Measurements from ENCODE around the gene RPL28.
"Not testable (repeated sequence)": the region's sequence is repeated elsewhere in the genome, so short reads cannot be mapped to it uniquely, and the experiment has no call there.

Gene RPL28

DNA sequence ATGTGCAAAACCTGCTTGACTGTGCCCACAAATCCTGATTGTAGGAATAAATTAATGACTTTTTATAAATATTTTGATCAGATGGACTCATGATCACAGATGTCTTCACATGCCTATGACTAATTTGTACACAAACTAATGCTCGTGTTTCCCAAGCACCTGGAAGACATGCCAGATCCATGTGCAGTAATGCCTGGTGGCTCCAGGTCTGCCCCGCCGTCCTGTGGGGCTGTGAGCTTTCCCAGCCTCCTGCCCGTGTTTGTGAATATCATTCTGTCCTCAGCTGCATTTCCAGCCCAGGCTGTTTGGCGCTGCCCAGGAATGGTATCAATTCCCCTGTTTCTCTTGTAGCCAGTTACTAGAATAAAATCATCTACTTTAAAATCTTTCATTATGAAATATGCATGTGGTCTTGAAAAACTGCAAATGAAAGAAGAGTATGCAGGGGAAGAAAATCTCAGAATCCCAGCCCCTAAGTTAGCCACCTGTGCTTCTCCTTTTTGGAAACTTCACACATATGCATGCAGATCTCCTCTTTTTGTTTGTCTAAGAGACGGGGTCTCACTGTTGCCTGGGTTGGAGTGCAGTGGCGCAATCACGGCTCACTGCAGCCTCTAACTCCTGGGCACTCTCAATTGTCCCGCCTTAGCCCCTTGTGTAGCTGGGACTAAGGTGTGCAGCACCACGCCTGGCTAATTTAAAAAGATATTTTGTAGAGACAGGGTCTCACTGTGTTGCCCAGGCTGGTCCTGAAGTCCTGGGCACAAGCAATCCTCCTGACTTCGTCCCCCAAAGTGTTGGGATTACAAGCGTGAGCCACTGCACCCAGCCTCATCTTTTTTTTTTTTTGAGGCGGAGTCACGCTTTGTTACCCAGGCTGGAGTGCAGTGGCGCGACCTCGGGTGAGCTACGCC is 6.2 kb downstream of the RPL28 start:
- DNase-seq (ENCODE audit: low read depth, low spot score), result no peak

DNA sequence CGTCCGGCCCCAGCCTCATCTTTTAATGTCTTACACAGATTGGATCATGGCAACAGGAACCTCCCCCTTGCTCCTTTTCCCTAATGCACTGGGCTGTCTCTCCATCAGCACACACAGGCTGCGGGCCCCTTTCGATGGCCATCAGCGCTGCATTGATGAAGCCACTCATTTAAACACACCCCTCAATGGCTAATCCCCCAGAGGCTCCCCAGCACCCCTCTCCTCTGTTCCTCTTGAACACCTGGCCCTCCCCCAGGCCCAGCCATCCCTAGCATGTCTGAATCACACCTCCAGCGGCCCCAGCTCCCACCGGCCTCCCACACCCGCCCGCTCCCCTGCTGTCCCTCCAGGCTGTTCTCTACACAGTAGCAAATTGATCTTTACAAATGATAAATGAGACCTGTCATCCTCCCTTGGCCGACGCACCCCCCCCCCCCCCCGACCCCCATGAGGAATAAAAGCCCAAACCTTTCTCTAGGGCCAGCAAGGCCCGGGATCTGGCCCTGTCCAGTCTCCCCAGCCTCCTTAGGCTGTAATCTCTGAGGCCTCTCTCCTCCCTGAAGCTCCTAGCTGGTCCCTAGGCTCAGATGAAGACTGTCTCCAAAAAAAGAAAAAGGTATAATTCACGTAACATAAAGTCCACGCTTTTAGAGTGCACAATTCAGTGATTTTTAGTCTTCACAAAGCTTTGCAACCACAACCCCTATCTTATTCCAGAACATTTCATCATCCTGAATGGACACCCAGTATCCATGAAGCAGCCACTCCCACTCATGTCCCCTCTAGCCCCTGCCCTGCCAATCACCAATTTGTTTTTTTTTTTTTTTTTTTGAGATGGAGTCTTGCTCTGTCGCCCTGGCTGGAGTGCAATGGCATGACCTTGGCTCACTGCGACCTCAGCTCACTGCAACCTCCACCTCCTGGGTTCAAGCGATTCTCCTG is 7.4 kb downstream of the RPL28 start:
- DNase-seq (ENCODE audit: low read depth, low spot score), result no peak

DNA sequence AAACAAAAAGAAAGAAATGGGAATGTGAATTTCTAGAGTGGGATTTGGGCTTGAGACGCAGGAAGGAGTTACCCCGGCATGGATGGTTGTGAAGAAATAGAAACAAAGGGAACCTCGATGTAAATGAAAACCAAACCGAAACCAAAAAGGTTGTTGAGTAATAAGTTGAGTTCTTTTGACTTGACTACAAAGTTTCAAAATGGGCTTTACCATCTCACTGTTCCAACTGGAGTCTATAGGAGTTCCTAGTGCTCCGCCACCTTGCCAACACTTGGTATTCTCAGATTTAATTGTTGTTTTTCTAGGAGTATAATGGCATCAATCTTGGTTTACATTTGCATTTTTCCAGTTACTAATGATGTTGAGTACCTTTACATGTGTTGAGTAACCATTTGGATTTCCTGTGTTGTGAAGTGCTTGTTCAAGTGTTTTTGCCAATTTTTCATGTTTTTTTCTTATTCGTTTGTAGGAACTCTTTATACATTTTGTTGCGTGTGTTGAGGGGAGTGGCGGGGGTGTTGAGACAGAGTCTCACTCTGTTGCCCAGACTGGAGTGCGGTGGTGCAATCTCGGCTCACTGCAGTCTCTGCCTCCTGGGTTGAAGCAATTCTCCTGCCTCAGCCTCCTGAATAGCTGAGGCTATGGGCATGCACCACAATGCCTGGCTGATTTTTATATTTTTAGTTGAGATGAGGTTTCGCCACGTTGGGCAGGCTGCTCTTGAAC is 12.6 kb downstream of the RPL28 start:
- no peak for DNase-seq (ENCODE audit: low read depth, low spot score)

DNA sequence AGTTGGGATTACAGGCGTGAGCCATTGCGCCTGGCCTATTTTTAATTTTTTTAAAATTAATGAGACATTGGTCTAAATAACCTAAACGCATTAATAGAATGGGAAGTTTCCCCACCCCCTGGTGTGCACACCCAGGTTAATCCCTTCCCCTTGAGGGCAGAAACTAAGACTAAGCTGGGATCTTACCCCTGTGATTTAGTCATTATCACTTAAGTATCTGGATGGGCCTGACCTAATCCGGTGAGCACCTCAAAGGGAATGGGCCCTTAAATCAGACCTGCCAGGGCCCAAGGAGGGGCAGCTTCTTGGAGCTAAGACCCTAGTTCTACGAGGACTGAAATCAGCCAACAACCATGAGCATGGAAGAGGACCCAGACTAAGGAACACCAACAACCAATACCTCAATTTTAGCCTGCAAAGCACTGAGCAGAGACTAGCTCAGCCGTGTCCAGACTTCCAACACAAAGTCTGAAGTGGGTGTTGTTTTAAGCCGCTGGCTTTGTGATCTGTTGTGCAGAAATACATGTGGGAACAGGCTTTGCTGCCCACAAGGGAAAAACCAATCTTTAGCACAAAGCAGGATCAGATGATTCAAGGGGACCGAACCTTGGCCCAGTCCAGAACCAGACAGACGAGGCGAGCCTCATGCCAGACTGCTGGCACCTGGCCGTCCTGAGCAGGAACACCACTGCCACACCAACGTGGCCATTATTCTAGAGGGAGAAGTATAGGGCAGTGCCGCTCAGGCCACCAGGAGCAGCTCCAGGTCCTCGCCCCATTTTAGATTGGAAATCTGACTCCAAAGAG is 14.8 kb downstream of the RPL28 start:
- no peak for DNase-seq (ENCODE audit: low read depth, low spot score)

DNA sequence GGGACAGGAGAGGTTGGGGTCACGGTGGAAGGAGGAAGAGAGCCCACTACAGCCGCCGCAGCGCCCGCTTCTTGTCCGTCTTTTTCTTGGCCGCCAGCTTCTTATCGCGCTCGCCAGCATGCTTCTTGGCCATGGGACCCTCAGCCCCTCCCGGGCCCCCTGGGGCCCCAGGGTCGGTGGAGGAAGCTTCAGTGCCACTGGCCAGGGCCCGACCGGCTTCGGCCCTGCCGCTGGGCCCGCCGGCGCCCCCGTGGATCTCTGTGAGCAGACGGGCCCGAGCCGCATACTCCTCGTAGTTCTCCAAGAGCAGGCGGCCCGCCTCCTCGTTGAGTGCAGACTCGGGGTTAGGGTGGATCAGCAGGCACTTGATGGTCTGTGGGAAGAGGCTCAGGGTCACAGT is 15.7 kb downstream of the RPL28 start:
- DNase-seq (ENCODE audit: low read depth, low spot score), result not testable (repeated sequence)

DNA sequence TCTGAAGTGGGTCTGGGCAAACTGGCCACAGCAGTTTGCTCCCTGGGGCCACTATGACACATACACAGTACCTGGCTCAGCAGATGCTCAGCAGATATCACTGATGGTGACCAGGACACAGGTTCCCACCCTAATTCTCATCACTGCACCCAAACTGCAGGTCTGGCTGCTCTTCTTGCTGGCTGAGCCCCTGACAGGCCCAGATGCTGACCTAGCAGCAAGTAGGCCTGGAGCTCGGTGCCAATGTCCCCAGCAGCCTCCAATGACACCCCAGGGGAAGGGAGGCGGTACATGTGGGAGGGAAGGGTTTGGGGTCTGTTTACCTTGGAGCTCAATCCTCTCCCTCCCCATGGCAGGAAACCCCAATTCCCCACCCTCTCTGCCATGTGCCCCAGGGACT is 16.8 kb downstream of the RPL28 start:
- DNase-seq (ENCODE audit: low read depth, low spot score), result no peak

DNA sequence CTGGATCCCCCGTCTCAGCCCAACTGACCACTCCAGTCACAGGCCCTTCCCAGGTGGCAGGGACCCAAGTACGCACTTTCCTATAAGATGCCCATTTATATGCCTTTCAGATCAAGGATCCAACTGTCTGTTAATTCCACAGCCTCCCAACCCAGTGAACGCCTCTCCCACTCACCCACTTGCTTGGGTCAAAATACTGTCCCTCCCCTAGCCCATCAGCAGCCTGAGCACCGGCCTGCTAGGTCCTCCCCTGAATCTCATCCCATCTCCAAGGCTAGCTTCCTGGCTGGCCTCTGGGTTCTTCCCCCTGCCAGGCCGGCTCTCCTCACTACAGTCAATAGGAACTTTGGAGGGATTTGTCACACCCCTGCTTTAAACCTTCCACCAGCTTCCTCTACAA is 19.9 kb downstream of the RPL28 start:
- no peak for DNase-seq (ENCODE audit: low read depth, low spot score)

DNA sequence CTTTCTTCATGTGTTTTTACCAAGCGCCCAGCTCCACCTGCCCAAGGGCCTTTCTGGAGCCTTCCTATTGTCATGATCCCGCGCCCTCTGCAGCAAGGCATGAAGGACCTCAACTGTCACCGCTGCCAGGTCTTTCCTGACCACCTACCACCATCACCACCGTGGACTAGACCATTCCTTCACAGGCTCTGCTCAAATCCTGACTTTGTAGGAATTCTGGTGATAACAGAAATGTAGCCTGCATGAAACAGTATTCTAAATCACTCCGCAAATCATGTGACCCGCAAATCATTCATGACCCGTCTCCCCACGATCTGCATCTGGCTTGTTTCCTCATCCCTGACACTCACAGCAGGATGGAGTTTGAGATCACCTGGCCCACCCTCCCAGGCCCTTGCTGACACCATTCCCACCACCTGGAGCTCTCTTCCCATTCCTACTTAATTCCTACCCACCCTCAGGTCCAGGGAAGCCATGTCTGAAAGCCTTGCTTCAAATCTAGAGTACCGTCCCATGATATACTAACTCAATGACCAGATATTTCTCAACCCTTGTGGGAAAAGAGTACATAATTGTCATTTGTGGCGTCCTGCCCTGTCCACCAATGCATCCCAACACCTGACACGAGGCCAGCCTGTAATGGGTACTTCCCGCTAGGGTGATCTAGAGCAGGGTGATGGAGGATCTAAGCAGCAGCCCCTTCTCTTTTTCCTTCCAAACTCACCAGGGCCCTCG is 20.5 kb downstream of the RPL28 start:
- DNase-seq (ENCODE audit: low read depth, low spot score), result no peak

DNA sequence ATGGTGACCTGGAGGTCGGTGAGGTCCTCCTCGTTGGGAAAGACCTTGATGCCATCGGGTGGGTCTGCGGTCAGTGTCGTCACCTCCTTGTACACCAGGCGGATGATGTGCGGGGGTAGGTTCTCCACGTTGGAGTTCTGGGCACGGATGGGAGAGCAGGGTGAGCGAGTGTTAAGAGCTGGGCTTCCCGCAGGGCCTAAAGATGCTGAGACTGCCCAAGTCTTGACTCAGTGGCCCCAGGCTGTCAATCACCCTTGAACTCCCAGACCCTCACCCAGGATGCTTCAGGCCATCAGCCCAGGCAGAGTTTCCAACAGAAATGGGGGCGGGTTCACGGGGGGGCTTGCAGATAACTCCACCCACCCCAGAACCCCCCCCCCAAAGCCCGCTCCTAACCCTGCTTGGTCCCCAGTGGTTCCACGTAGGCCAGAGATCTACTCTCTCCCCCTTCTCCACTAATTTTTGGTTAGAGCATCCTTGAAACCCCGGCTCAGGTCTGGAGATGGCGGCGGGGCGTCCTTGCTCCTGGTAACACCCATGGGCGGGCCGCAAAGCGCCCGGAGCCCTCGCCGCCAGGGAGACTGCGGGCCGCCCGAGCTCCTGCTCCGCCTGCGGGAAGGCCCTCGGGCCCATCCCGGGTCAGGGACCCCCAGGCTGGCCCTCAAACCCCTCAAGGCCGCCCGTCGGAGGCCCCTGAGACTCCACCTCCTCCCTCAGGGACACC is 21.3 kb downstream of the RPL28 start:
- no peak for DNase-seq (ENCODE audit: low read depth, low spot score)

DNA sequence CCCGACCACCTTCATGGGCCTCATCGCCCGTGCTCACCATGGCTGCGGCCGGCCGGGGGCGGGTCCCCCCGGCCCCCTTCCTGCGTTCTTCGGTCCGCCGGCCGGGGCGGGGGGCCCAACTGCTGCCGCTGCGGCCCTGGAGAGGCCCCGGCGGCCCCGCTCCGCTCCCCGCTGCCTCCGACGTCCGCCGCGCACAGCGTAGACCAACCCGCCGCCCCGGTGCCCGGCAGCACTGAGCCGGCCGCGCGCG is 21.7 kb downstream of the RPL28 start, which contains the start of gene UBE2S:
UBE2S (minus strand) TSS at position 239 of the 250 bp plus-strand sequence; CDS start at position 40, 199 bp downstream.
- DNase-seq (ENCODE audit: low read depth, low spot score), result not testable (repeated sequence)

DNA sequence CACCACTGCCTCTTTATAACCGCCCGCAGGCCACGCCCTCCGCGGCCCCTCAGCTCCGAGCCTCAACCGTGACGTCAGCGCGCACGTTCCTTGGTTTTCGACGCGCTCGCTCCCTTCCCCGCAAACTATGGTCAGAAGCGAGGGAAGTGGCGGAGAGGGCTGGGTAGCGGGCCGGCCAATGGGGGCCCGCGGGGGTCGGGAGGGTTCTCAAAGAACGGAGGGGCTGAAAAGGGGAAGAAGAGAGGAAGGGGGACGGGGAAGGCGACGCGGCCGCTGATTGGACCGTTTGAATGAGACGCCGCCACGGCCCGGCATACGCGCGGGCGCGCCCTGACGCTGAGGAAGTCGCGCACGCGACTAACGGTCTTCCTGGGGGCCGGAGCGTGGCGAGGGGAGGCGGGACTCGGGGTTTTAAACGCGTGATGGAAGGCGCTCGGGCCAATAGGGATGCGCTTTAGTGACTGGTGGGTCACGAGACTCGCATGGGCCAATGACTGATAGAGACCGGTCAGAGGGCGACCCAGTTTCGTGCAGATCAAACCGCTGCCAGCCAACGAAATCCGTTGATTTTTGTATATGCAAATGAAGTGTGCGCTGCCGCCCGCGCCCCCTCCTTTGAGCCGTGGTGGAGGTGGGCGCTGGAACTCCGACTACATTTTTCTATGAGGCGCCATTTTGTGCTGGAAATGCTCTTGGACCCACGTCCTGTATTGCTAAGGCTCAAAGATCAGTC is 22.2 kb downstream of the RPL28 start:
- peak; percentile 99 for DNase-seq (ENCODE audit: low read depth, low spot score)

DNA sequence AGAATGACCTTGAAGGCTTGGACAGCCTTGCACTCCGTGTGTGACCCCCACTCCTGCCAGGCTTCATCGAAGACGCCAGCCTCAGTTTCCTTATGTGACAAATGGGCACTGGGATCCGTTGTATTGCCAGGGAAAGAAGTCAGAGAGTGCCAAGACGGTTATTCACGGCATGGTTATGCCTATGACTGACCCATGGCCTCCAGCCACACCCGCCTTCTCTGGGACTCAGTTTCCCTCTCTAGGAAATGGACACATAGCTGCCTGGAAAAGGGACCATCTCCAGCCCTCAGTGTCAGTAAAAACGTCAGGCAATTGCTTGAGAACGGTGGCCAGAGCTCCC is 22.8 kb downstream of the RPL28 start:
- DNase-seq (ENCODE audit: low read depth, low spot score), result no peak

DNA sequence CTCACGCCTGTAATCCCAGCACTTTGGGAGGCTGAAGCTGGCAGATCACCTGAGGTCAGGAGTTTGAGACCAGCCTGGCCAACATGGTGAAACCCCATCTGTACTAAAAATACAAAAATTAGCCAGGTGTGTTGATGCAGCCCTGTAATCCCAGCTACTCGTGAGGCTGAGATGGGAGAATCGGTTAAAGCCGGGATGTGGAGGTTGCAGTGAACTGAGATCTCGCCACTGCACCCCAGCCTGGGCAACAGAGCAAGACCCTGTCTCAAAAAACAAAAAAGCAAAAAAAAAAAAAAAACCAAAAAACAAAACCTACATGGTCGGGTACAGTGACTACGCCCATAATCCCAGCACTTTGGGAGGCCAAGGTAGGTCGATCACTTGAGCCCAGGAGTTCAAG is 23.4 kb downstream of the RPL28 start:
- DNase-seq (ENCODE audit: low read depth, low spot score), result not testable (repeated sequence)

DNA sequence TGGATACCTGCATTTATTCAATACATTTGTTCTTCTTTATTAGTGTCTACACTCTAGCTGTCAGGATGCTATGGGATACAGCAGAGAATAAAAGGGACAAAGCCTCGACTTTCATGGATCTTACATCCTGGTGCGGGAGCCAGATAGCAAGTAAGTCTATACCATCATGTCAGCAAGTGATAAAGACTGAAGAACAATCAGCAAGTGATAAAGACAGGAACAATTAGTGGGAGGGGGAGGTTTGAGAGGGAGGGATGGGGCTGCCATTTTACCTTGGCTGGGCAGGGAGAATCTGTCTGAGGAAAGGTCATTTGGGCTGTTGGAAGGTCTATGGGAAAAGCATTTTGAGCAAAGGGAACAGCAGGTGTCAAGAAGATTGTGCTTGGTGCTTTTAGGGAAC is 24.4 kb downstream of the RPL28 start:
- DNase-seq (ENCODE audit: low read depth, low spot score), result no peak

DNA sequence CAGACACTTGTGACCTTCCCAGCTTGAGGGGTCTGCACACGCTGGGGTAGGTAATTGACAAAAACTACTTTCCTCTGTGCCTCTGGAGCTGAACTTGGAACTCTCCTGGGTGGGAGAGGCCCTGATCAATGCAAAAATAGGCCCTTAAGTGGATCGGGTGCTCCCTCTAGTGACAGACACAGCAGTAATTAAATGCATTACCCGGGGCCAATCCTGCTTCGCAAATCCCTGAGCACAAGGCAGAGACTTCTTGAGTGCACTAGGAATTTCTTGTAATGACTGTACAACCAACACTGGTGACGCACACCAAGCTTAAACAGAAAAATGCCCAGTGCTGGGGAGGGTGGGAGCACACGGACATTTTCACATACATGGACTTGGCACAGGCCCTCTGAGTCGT is 32.5 kb downstream of the RPL28 start:
- DNase-seq (ENCODE audit: low read depth, low spot score), result no peak

DNA sequence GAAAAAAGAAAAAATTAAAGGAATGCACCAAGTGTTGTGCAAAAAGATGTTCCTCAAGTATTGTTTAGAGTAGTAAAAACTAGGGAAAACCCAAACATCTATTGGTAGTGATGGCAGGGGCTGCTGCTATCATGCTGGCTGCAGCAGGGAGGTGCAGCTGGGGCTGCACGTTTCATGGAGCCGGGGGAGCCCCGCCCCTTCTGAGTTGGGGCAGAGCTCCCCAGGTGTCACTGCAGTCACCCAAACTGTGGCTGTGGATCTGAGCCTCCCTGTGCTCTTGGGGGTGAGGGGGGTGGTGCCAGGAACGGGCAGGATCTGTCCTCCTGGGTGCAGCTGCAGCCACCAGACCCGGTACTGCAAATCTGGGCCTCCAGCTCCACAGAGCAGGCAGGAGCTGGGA is 33.4 kb downstream of the RPL28 start:
- no peak for DNase-seq (ENCODE audit: low read depth, low spot score)

DNA sequence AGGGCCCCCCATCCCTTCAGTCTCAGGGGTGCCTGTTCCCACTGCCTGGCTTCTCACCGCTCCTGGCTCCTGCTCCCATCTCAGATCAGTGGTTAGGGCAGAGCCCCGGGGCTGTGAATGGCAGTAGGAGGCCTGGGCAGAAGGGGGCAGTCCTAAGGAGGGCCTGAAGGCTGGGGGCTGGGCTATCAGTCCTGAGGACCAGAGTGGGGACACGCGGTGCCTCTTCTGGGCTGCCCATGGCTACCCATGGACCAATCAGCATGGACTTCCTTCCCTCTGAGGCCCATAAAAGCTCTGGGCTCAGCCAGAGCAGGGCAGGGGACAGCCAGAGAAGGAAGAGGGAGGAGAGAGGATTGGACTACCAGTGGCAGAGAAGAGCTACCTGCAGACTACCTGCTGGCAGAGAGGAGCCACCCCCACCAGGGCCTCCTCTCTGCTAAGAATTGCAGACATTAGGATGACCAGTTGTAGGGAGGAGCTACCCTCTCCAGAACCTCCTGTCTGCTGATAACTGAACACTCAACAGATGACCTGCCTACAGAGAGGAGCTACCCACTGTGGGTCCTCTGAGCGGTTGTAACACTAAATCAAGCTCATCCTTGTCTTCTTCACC is 34.0 kb downstream of the RPL28 start:
- DNase-seq (ENCODE audit: low read depth, low spot score), result no peak

DNA sequence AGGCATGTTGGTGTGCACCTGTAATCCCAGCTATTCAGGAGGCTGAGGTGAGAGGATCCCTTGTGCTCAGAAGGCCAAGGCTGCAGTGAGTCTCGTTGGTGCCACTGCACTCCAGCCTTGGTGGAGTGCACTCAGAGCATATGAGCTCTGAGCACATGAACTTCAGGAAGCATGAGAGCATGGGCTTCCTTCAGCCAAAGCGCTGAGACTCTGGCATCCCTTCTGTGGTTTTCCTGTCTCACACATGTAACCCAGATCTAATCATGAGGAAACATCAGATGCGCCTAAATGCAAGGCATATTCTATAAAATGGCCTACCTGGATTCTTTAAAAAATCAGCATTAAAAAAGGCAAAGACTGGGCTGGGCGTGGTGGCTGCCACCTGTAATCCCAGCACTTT is 35.5 kb downstream of the RPL28 start:
- not testable (repeated sequence) for DNase-seq (ENCODE audit: low read depth, low spot score)

Measured in iPS DF 19.7 (cell line).